GM21737 (cell line): ENCODE measurements around the gene HSD17B12.

Source experiments
- ATAC-seq: cut with Tn5 transposase; IDR thresholded peaks from one replicate; pipeline ENCODE4 v1.9.1; 2021; ENCODE audit warnings: mild to moderate bottlenecking, moderate library complexity; ENCODE audit not compliant: unreplicated experiment

HSD17B12 gene

GRCh38 chr11:43687120-43687791 is 6.7 kb downstream of the HSD17B12 start:
- no peak for ATAC-seq

DNA sequence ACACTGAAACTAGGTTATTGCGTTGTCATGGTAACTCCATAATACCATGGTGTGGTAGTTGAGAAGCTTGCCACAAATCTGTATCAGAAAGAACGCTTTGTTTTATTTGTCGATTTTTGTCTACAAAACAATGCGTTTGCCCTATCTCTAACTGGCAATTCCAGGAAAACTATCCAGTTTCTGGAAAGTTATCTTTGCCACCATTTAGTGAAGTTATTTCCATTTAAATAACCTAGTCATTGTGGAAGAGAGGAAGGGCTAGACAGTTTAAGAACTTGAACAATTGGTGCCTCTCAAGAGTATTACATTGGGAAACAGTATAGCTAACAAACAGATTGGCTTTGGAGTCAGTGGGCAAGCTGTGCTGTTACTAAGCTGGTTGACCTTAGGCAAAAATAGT is 7.9 kb downstream of the HSD17B12 start:
- no peak for ATAC-seq

- ATAC-seq, result no peak
Observed at GRCh38 chr11:43689167-43689566, 8.6 kb downstream of the HSD17B12 start.

- ATAC-seq, result no peak
Observed at GRCh38 chr11:43690929-43691725, 10.6 kb downstream of the HSD17B12 start.

DNA sequence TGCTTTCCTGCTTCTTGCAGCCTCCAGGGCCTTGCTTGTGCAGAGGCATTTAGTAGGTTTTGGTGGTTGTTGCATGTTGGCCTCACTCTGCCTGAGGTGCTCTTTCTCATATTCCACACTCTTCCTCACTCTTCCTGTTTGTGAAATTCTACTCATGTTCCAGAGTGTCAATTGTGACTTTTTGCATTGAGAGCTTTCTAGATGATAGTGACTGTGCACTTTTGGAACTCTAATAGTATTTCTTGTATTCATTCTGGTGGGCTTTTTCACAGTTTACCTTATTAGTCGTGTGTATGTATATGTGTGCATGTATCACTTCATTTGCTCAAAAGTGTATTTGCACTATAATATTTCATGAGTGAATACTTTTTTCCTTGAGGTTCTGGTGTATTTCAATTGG is 11.3 kb downstream of the HSD17B12 start:
- ATAC-seq, result no peak

GRCh38 chr11:43693069-43693468 is 12.5 kb downstream of the HSD17B12 start:
- no peak for ATAC-seq

GRCh38 chr11:43693731-43694130 is 13.2 kb downstream of the HSD17B12 start:
- no peak for ATAC-seq

- ATAC-seq, result no peak
Observed at GRCh38 chr11:43694477-43694876, 13.9 kb downstream of the HSD17B12 start.

DNA sequence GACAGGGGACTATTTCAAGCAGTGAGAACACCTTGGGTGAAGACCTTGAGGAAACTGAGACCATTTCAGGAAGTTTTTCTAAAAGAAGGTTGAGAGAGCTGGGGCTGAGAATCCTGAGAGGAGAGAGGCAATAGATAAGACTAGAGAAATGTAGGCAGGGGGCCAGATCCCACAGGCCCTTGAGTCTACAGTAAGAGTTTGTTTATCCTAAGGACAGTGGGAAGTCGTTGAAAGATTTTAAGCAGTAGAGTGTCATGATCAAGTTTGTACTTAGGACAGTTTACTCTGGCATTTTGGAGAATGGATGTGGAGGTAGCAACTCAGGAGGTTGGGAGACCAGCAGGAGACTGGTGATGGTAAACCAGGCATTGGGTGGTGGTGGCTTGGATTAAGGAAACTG is 17.1 kb downstream of the HSD17B12 start:
- ATAC-seq, result no peak

GRCh38 chr11:43699870-43700269 is 19.3 kb downstream of the HSD17B12 start:
- no peak for ATAC-seq

- no peak for ATAC-seq
Observed at GRCh38 chr11:43706631-43707030, 26.1 kb downstream of the HSD17B12 start.

DNA sequence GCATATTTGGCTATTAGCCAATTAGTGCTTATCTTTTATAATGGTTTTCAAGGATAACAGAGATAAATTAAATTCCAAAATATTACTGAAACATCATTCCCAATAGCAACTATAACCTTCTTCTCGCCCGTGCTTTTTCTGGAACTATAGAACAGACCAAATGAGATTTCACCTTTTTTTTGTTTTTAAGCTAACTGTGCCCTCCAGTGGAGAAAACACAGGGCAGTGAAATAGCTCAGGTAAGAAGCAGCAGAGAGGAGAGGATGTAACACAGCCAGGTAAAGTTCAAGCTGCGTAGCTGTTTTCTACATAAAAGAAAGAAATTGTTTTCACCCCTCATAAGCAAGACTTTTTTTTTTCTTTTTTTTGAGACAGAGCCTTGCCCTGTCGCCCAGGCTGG is 28.2 kb downstream of the HSD17B12 start:
- ATAC-seq, result no peak

GRCh38 chr11:43709689-43710088 is 29.2 kb downstream of the HSD17B12 start:
- no peak for ATAC-seq

DNA sequence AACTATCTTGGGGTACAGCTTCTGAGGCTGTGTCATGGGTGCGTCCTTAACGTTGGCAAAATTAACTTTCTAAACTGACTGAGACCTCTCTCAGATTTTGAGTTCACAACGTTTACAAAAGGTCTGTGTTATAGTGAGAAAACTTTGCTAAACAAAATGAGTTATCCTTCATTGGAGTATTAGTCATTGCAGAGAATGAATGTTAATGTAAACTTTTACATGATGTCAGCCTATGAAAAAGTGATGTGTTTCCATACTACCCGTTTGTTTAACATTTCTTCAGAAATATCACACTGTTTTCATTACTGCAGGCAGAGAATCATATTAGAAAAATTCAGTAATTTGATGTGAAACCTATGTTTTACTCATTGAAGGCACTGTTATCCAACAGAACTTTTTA is 32.1 kb downstream of the HSD17B12 start:
- no peak for ATAC-seq

DNA sequence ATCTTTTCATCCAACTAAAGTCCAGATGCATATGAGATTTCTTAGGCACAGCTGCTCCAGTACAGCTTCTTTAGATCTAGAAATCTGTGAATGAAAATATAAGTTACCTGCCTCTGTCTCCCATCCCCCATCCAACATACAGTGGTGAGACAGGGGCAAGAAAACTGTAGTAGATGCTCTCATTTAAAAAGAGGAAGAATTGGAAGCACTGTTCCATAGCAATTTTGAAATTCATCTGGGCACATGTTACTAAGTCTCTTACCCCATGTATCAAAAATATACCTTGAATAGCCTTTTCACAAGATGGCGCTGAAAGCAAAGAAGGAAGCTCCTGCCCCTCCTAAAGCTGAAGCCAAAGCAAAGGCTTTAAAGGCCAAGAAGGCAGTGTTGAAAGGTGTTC is 37.8 kb downstream of the HSD17B12 start:
- no peak for ATAC-seq

DNA sequence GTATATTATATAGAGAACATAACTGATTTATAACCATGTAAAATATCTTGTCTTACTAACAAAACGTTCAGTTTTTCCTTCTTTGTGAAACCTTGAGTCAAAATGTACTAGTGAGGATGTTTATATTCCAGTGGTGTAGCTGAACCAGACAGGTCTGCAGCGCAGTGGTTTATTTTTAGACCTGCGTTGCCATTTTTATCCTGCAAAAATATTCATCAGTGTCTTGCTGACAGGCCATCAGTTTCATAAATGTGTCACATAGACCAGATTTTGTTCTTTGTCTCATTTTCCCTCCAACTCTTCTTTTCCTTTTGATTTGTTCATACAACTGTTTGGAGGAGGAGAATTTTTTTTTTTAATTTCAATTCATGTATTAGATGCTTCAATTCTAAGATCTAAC is 43.1 kb downstream of the HSD17B12 start:
- ATAC-seq, result no peak

GRCh38 chr11:43732225-43732624 is 51.7 kb downstream of the HSD17B12 start:
- no peak for ATAC-seq

DNA sequence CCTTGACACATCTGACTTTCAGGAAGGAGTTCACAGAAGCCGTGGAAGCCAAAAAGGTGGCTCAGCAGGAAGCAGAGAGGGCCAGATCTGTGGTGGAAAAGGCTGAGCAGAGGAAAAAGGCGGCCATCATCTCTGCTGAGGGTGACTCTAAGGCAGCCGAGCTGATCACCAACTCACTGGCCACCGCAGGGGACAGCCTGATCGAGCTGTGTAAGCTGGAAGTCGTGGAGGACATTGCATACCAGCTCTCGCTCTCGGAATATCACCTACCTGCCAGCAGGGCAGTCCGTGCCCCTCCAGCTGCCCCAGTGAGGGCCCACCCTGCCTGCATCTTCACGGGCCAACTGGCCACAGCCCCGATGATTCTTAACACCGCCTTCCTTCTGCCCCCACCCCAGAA is 53.7 kb downstream of the HSD17B12 start:
- ATAC-seq, result no peak

- no peak for ATAC-seq
Observed at GRCh38 chr11:43735115-43735514, 54.6 kb downstream of the HSD17B12 start.

DNA sequence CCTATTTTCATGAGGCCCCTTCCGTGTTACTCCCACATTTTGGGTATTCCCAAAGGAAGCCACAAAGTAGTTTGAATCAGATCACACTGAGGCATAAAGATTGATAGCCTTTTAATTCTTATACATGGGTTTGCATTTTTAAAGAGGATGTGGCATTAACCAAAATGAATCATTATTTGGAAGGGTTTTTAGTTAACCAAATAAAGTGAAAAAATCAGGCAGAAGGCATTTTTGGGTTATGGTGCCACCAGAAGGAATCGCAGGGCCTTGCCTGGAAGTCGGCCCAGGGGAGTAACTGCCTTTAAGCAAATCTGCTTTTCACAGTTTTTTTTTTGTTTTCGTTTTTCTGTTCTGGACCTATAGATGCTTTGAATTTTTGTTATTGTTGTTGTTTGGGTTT is 55.4 kb downstream of the HSD17B12 start:
- no peak for ATAC-seq

- ATAC-seq, result no peak
Observed at GRCh38 chr11:43736502-43737200, 56.1 kb downstream of the HSD17B12 start.

DNA sequence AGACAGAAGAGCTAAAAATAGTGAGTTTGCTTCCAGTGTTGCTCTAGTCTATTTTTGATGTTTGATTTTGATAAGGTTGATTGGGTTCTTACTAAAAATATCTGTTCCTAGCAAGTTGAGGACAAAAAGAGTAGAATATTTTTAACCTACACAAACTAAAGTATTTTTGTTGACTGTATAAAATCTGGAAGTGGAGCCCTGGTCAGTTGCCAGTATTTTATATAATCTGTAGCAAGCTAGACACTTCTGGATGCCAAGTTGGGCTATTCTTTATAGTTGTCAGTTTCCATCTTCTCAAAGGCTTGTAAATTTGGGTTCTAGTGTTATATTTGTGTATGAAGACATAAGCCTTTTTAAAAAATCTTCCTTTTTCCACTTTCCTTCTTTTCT is 56.7 kb downstream of the HSD17B12 start:
- no peak for ATAC-seq
